DOHH2 (cell line): ENCODE data around the gene B3GALT5.

Source experiments
- EZH2phosphoT487 ChIP-seq: fragments of 200-600 bp; sonication (generic); IDR thresholded peaks from 2 replicates; pipeline ENCODE4 v1.6.1; 2017; ENCODE audit warnings: borderline replicate concordance, mild to moderate bottlenecking, antibody characterized with exemption, low read length, moderate library complexity, mixed read lengths
- TF ChIP-seq, protein P1 (sequence below): fragments of 200-600 bp; sonication (generic); IDR thresholded peaks from one replicate; pipeline ENCODE4 v1.5.1; 2014; ENCODE audit warnings: antibody characterized with exemption, mild to moderate bottlenecking, low read depth, low read length; ENCODE audit not compliant: poor library complexity, severe bottlenecking

DNA sequence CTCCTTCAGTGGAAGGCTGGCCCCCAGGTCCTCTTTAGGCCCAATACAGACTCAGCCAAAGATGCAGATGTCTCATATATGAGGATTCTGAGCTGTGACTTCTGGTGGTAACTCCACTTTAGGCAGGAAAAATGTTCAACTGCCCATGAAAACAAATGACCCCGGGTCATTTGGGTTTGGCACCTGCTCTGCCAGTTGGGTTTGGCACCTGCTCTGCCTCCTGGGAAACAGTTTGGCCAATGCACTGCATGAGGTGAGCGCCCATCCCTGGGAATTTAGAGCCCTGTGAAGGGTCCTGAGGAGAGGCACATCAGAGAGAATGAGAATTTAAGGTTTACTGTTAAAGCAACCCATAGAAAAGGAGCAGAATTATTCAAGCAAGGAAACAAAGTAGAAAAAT is 45.3 kb downstream of the B3GALT5 start:
- TF ChIP-seq, protein P1, sequence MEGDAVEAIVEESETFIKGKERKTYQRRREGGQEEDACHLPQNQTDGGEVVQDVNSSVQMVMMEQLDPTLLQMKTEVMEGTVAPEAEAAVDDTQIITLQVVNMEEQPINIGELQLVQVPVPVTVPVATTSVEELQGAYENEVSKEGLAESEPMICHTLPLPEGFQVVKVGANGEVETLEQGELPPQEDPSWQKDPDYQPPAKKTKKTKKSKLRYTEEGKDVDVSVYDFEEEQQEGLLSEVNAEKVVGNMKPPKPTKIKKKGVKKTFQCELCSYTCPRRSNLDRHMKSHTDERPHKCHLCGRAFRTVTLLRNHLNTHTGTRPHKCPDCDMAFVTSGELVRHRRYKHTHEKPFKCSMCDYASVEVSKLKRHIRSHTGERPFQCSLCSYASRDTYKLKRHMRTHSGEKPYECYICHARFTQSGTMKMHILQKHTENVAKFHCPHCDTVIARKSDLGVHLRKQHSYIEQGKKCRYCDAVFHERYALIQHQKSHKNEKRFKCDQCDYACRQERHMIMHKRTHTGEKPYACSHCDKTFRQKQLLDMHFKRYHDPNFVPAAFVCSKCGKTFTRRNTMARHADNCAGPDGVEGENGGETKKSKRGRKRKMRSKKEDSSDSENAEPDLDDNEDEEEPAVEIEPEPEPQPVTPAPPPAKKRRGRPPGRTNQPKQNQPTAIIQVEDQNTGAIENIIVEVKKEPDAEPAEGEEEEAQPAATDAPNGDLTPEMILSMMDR: no peak
- TF ChIP-seq EZH2phosphoT487: no peak
